ENCODE measurements around the gene MYOF. TPM values are rescaled to one million over a fixed set of nuclear protein-coding genes. Genes with fewer than 3 reads are reported as not detected.

The MYOF gene
- polyA plus RNA-seq, 3 donors: 9.7 to 29.1 (median 14.5) TPM

- no peak overlapping the region for H3K4me2 ChIP-seq (replicated peaks; ENCODE audit: extremely low read depth, low read length, poor library complexity, severe bottlenecking)
- 100% methylated on average over 1 of the region's 1 CpG for WGBS (ENCODE audit: insufficient coverage)
- peak overlapping the region in 1 of 7 donors; percentile 26 for H3K27ac Mint-ChIP-seq
- H3K27me3 ChIP-seq (ENCODE audit: control insufficient read depth in 2 of 2, insufficient read depth in 2 of 2, low read length in 2 of 2): no peaks in the 10 kb centered on the region
- peaks cover 13 to 23% of the 10 kb centered on the region in 2 donors for H3K36me3 Mint-ChIP-seq
- H4K20me1 ChIP-seq (ENCODE audit: insufficient read depth, low read length): peaks cover 3% of the 10 kb centered on the region
- peak overlapping the region in 1 of 2 donors; percentile 87 for H3K27ac ChIP-seq (ENCODE audit: low read depth in 1 of 2, low read length in 2 of 2)
- no peaks in the 10 kb centered on the region for H3K9me3 ChIP-seq (replicated peaks in 1 of 2; ENCODE audit: control insufficient read depth in 1 of 2, insufficient read depth in 1 of 2, low read length in 2 of 2)
- H3K4me3 ChIP-seq (replicated peaks in 1 of 3; ENCODE audit: low read depth in 2 of 3, low read length in 3 of 3): no peak overlapping the region
- H3K4me1 Mint-ChIP-seq: peaks cover 37% of the 10 kb centered on the region
- H3K4me3 Mint-ChIP-seq: no peak overlapping the region
- no peak for DNase-seq
- no peaks in the 10 kb centered on the region for H3K27me3 Mint-ChIP-seq (ENCODE audit: low read depth in 3 of 3)
- H3K9ac ChIP-seq (ENCODE audit: insufficient read depth, low read length, poor library complexity, severe bottlenecking): no peak overlapping the region
- peaks cover 12% of the 10 kb centered on the region for H3K79me2 ChIP-seq (ENCODE audit: insufficient read depth, low read length)
- TF ChIP-seq, protein P1, sequence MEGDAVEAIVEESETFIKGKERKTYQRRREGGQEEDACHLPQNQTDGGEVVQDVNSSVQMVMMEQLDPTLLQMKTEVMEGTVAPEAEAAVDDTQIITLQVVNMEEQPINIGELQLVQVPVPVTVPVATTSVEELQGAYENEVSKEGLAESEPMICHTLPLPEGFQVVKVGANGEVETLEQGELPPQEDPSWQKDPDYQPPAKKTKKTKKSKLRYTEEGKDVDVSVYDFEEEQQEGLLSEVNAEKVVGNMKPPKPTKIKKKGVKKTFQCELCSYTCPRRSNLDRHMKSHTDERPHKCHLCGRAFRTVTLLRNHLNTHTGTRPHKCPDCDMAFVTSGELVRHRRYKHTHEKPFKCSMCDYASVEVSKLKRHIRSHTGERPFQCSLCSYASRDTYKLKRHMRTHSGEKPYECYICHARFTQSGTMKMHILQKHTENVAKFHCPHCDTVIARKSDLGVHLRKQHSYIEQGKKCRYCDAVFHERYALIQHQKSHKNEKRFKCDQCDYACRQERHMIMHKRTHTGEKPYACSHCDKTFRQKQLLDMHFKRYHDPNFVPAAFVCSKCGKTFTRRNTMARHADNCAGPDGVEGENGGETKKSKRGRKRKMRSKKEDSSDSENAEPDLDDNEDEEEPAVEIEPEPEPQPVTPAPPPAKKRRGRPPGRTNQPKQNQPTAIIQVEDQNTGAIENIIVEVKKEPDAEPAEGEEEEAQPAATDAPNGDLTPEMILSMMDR (IDR thresholded peaks at IDR 0.05): no peak
- H3K9me3 Mint-ChIP-seq: no peaks in the 10 kb centered on the region
- no peak overlapping the region for H2AFZ ChIP-seq (ENCODE audit: insufficient read depth, low read depth, low read length, poor library complexity, severe bottlenecking)
- peaks cover 39 to 46% of the 10 kb centered on the region in 2 donors for H3K4me1 ChIP-seq (ENCODE audit: control insufficient read depth in 1 of 2, insufficient read depth in 2 of 2, low read length in 2 of 2)
- H3K36me3 ChIP-seq (replicated peaks in 1 of 2; ENCODE audit: control insufficient read depth in 1 of 2, insufficient read depth in 2 of 2, low read length in 2 of 2): peaks cover 9 to 28% of the 10 kb centered on the region in 2 donors
- intact Hi-C loops (cut with micrococcal nuclease): loop anchor here in 1 of 2 donors (10.0 kb wide), 1 partner anchor 828 kb away; the partner anchor contains the start of gene HHEX
These were observed 30.4 kb upstream of the MYOF start for GRCh38 chr10:93512565-93512964.

DNA sequence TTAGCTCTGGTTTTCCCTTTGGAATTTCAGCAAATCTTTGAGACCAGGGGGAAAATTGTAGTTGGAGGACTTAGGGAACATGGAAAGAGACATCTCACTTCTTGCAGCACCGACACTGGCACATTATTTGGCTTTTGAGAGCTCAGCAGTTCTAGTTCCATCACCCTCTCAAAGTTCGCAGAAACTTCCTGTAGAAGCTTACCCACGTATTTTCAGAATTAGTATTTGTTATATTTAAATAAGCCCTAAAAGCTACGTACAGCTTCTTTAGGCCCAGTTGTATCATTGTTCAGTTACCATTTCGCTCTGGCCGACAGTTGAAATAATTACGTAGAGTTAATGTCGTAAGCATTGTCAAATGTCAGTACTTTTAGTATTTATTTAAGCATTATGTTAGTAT, 27.7 kb upstream of the MYOF start:
- Histone ChIP-seq H3K9ac (ENCODE audit: insufficient read depth, low read length, poor library complexity, severe bottlenecking) (no peak overlapping the region), H3K27me3 (ENCODE audit: control insufficient read depth in 2 of 2, insufficient read depth in 2 of 2, low read length in 2 of 2) (no peaks in the 10 kb centered on the region), H4K20me1 (ENCODE audit: insufficient read depth, low read length) (no peaks in the 10 kb centered on the region), H3K36me3 (replicated peaks in 1 of 2; ENCODE audit: control insufficient read depth in 1 of 2, insufficient read depth in 2 of 2, low read length in 2 of 2) (peaks cover 14 to 50% of the 10 kb centered on the region in 2 donors), H3K4me3 (replicated peaks in 1 of 3; ENCODE audit: low read depth in 2 of 3, low read length in 3 of 3) (no peak overlapping the region), H3K4me1 (ENCODE audit: control insufficient read depth in 1 of 2, insufficient read depth in 2 of 2, low read length in 2 of 2) (peaks cover 13 to 19% of the 10 kb centered on the region in 2 donors), H2AFZ (ENCODE audit: insufficient read depth, low read depth, low read length, poor library complexity, severe bottlenecking) (no peak overlapping the region), H3K9me3 (replicated peaks in 1 of 2; ENCODE audit: control insufficient read depth in 1 of 2, insufficient read depth in 1 of 2, low read length in 2 of 2) (no peaks in the 10 kb centered on the region), H3K79me2 (ENCODE audit: insufficient read depth, low read length) (peaks cover 12% of the 10 kb centered on the region), H3K4me2 (replicated peaks; ENCODE audit: extremely low read depth, low read length, poor library complexity, severe bottlenecking) (no peak overlapping the region), H3K27ac (ENCODE audit: low read depth in 1 of 2, low read length in 2 of 2) (no peak overlapping the region)
- Mint-ChIP-seq H3K4me1 (peaks cover 10% of the 10 kb centered on the region), H3K9me3 (no peaks in the 10 kb centered on the region), H3K27ac (peak overlapping the region in 1 of 7 donors; percentile 77), H3K36me3 (peaks cover 17 to 45% of the 10 kb centered on the region in 2 donors), H3K27me3 (ENCODE audit: low read depth in 3 of 3) (peaks cover 0 to 2% (median 0%) of the 10 kb centered on the region in 3 donors), H3K4me3 (no peak overlapping the region)
- WGBS (ENCODE audit: insufficient coverage): no CpG with 5 or more reads among the region's 8 CpGs
- DNase-seq: no peak
- TF ChIP-seq, protein P1 (IDR thresholded peaks at IDR 0.05): no peak
- intact Hi-C loops (cut with micrococcal nuclease): loop anchor here in 1 of 2 donors (2.0 to 10.0 kb wide), 2 partner anchors 133 to 825 kb away; partner anchors contain the start of gene HHEX
